CD14-positive monocyte (primary cell): Measurements from ENCODE around the gene HSPG2. TPM values are rescaled to one million over a fixed set of nuclear protein-coding genes. Genes with fewer than 3 reads are reported as not detected.

Experiments
- DNase-seq, 3 donors: peaks; one replicate each; pipeline ENCODE4 v3.0.0-alpha.2; 2011 to 2022
- H2AFZ ChIP-seq: 2 replicates; pipeline ENCODE4 v1.6.0; 2012; ENCODE audit warnings: mild to moderate bottlenecking, low read depth, low read length, inconsistent platforms; ENCODE audit not compliant: insufficient read depth, poor library complexity, severe bottlenecking
- H3K27ac ChIP-seq, 2 donors: 1 replicate in 1 of 2; 2 replicates in 1 of 2; pipeline ENCODE4 v1.5.1; 2012 to 2013; ENCODE audit warnings: low read length in 2 of 2, control low read depth in 1 of 2, inconsistent platforms in 1 of 2, low read depth in 1 of 2, mild to moderate bottlenecking in 1 of 2
- H3K27me3 ChIP-seq, 2 donors: one replicate each; pipeline versions ENCODE4 v1.6.0 to v1.6.1; 2011 to 2013; ENCODE audit warnings: low read length in 2 of 2; ENCODE audit not compliant: control insufficient read depth in 2 of 2, insufficient read depth in 2 of 2
- H3K36me3 ChIP-seq, 2 donors: replicated peaks in 1 of 2; 1 replicate in 1 of 2; 2 replicates in 1 of 2; pipeline versions ENCODE4 v1.5.1 to v1.6.1; 2012 to 2013; ENCODE audit warnings: low read length in 2 of 2, control low read depth in 1 of 2, inconsistent platforms in 1 of 2, mild to moderate bottlenecking in 1 of 2; ENCODE audit not compliant: insufficient read depth in 2 of 2, control insufficient read depth in 1 of 2
- H3K4me1 ChIP-seq, 2 donors: 1 replicate in 1 of 2; 2 replicates in 1 of 2; pipeline versions ENCODE4 v1.5.1 to v1.6.1; 2012 to 2013; ENCODE audit warnings: low read length in 2 of 2, control low read depth in 1 of 2, inconsistent platforms in 1 of 2, mild to moderate bottlenecking in 1 of 2, moderate library complexity in 1 of 2; ENCODE audit not compliant: insufficient read depth in 2 of 2, control insufficient read depth in 1 of 2
- H3K4me2 ChIP-seq: replicated peaks from 2 replicates; pipeline ENCODE3; 2012; ENCODE audit warnings: low read length, moderate library complexity, mild to moderate bottlenecking; ENCODE audit not compliant: poor library complexity, severe bottlenecking; ENCODE audit errors: extremely low read depth
- H3K4me3 ChIP-seq, 3 experiments: fragments of 200-600 bp in 1 of 3; sonication (generic) in 1 of 3; replicated peaks in 1 of 3; 1 replicate in 2 of 3; 2 replicates in 1 of 3; pipeline ENCODE4 v1.5.1; 2011 to 2013; ENCODE audit warnings: low read length in 3 of 3, mild to moderate bottlenecking in 3 of 3, control low read depth in 2 of 3, low read depth in 2 of 3, inconsistent platforms in 1 of 3, moderate library complexity in 1 of 3
- H3K79me2 ChIP-seq: 2 replicates; pipeline ENCODE4 v1.6.0; 2012; ENCODE audit warnings: mild to moderate bottlenecking, control low read depth, inconsistent platforms, low read length, moderate library complexity; ENCODE audit not compliant: insufficient read depth
- H3K9ac ChIP-seq: 2 replicates; pipeline ENCODE4 v1.6.0; 2017; ENCODE audit warnings: low read length, mild to moderate bottlenecking; ENCODE audit not compliant: insufficient read depth, poor library complexity, severe bottlenecking
- H3K9me3 ChIP-seq, 2 donors: replicated peaks in 1 of 2; 1 replicate in 1 of 2; 2 replicates in 1 of 2; pipeline versions ENCODE4 v1.5.1 to v1.6.1; 2012 to 2013; ENCODE audit warnings: low read length in 2 of 2, control low read depth in 1 of 2; ENCODE audit not compliant: control insufficient read depth in 1 of 2, insufficient read depth in 1 of 2
- H4K20me1 ChIP-seq: 2 replicates; pipeline ENCODE4 v1.6.0; 2012; ENCODE audit warnings: mild to moderate bottlenecking, low read length, control low read depth, moderate library complexity; ENCODE audit not compliant: insufficient read depth
- H3K27ac Mint-ChIP-seq, 7 donors: one replicate each; pipeline ENCODE4 v1.8.0; 2020; ENCODE audit warnings: mild to moderate bottlenecking in 7 of 7, mixed read lengths in 7 of 7, moderate library complexity in 6 of 7, inconsistent platforms in 2 of 7
- H3K27me3 Mint-ChIP-seq, 3 donors: one replicate each; pipeline ENCODE4 v1.8.0; 2021 to 2022; ENCODE audit warnings: low read depth in 3 of 3, mild to moderate bottlenecking in 3 of 3, mixed read lengths in 3 of 3, moderate library complexity in 3 of 3, inconsistent platforms in 1 of 3
- H3K36me3 Mint-ChIP-seq, 2 donors: one replicate each; pipeline ENCODE4 v1.8.0; 2020; ENCODE audit warnings: mixed read lengths in 2 of 2, inconsistent platforms in 1 of 2, mild to moderate bottlenecking in 1 of 2
- H3K4me1 Mint-ChIP-seq: one replicate; pipeline ENCODE4 v1.8.0; 2020; ENCODE audit warnings: mild to moderate bottlenecking, mixed read lengths
- H3K4me3 Mint-ChIP-seq, 2 donors: one replicate each; pipeline ENCODE4 v1.8.0; 2020; ENCODE audit warnings: mild to moderate bottlenecking in 2 of 2, mixed read lengths in 2 of 2, moderate library complexity in 1 of 2
- H3K9me3 Mint-ChIP-seq, 7 donors: one replicate each; pipeline ENCODE4 v1.8.0; 2020 to 2022; ENCODE audit warnings: mixed read lengths in 7 of 7, mild to moderate bottlenecking in 6 of 7, moderate library complexity in 6 of 7, inconsistent platforms in 2 of 7
- WGBS: methylation state at CpG from one replicate; pipeline ENCODE4 v1.1.5; 2013; ENCODE audit warnings: missing lambda C conversion rate; ENCODE audit not compliant: insufficient coverage; 5-methylcytosine and 5-hydroxymethylcytosine counted together
- intact Hi-C, 2 donors: fragments of 100-400 bp; cut with micrococcal nuclease; formaldehyde crosslinking; loops; one replicate each; pipeline versions ENCODE4 v1.15.0 to v1.15.1; 2023
- polyA plus RNA-seq, 3 donors: library from polyadenylated mRNA; depleted of rRNA in 1 of 3; unstranded in 2 of 3; stranded (reverse) in 1 of 3; fragments of 300-500 nt in 2 of 3; fragments of >200 nt in 1 of 3; fragmentation: Illumina TruSeq in 2 of 3; gene quantifications; 1 replicate in 2 of 3; 2 replicates in 1 of 3; pipeline ENCODE4 v1.2.3, GENCODE V29; 2012 to 2021
- TF ChIP-seq, protein P1 (sequence below): fragments of 200-600 bp; IDR thresholded peaks from one replicate; pipeline ENCODE4 v1.8.0; 2022; ENCODE audit warnings: antibody characterized with exemption, mild to moderate bottlenecking

Gene HSPG2
- polyA plus RNA-seq, 3 donors = 0.44 TPM; not detected in 2

DNA sequence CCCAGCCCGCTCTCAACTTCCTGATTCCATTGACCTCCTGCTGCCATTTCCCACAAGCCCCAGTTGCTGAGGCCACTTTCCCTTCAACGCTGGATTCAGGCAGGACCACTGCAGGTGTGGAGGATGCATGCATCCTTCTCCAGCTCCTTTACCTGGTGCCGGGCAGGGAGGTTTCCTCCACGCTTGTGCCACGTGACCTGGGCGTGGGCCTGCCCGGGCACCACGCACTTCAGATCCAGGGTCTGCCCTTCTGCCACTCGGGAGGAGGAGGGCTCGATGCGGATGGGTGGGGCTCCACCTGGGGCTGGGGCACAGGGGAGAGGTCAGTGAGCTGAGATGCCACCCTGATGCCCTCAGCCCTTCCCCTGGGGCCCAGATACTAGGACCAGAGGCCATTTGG is 93.1 kb downstream of the HSPG2 start:
- no peaks in the 10 kb centered on the region for H3K36me3 Mint-ChIP-seq
- TF ChIP-seq, protein P1, sequence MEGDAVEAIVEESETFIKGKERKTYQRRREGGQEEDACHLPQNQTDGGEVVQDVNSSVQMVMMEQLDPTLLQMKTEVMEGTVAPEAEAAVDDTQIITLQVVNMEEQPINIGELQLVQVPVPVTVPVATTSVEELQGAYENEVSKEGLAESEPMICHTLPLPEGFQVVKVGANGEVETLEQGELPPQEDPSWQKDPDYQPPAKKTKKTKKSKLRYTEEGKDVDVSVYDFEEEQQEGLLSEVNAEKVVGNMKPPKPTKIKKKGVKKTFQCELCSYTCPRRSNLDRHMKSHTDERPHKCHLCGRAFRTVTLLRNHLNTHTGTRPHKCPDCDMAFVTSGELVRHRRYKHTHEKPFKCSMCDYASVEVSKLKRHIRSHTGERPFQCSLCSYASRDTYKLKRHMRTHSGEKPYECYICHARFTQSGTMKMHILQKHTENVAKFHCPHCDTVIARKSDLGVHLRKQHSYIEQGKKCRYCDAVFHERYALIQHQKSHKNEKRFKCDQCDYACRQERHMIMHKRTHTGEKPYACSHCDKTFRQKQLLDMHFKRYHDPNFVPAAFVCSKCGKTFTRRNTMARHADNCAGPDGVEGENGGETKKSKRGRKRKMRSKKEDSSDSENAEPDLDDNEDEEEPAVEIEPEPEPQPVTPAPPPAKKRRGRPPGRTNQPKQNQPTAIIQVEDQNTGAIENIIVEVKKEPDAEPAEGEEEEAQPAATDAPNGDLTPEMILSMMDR = no peak

DNA sequence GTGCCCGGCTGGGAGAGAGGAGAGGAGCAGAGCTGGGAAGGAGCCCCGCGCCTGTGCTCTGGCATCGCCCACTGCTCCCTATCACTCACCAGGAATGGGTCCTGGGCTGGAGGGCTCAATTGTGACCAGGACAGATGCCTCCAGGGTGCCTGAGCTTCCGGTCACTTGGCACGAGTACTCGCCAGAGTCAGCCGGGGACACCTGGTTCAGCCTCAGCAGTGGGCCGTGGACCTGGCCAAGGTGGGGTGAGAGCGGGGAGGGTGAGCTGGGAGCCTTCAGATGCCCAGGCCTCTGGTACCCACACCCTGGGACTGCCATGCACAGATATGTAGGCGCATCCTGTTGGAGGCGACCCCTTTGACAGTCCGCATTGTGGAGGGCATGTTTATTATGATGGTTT is 93.9 kb downstream of the HSPG2 start:
- Histone ChIP-seq H3K27me3 (no peaks in the 10 kb centered on the region), H3K4me3 (no peak overlapping the region), H3K9me3 (no peaks in the 10 kb centered on the region), H3K4me2 (no peak overlapping the region), H3K9ac (no peak overlapping the region), H3K27ac (no peak overlapping the region), H4K20me1 (no peaks in the 10 kb centered on the region), H3K79me2 (no peaks in the 10 kb centered on the region), H3K4me1 (no peaks in the 10 kb centered on the region), H2AFZ (no peak overlapping the region), H3K36me3 (no peaks in the 10 kb centered on the region)
- intact Hi-C loops = no loop called here
- H3K9me3 Mint-ChIP-seq = no peaks in the 10 kb centered on the region
- H3K27ac Mint-ChIP-seq = no peak overlapping the region
- no peaks in the 10 kb centered on the region for H3K4me1 Mint-ChIP-seq
- H3K4me3 Mint-ChIP-seq = no peak overlapping the region
- 97% methylated on average over 10 of the region's 13 CpGs for WGBS
- H3K36me3 Mint-ChIP-seq = no peaks in the 10 kb centered on the region
- H3K27me3 Mint-ChIP-seq = peaks cover 0 to 2% (median 2%) of the 10 kb centered on the region in 3 donors
- DNase-seq = no peak
- TF ChIP-seq, protein P1 = no peak

More for the DNA sequence above, 93.1 kb downstream of the HSPG2 start:
- Histone ChIP-seq H2AFZ (no peak overlapping the region), H3K4me2 (no peak overlapping the region), H3K36me3 (no peaks in the 10 kb centered on the region), H3K4me1 (no peaks in the 10 kb centered on the region), H3K79me2 (no peaks in the 10 kb centered on the region), H3K4me3 (no peak overlapping the region), H3K9me3 (no peaks in the 10 kb centered on the region), H3K9ac (no peak overlapping the region), H4K20me1 (no peaks in the 10 kb centered on the region), H3K27ac (no peak overlapping the region), H3K27me3 (no peaks in the 10 kb centered on the region)
- WGBS = 95% methylated on average over 11 of the region's 11 CpGs
- H3K9me3 Mint-ChIP-seq = no peaks in the 10 kb centered on the region
- no peaks in the 10 kb centered on the region for H3K4me1 Mint-ChIP-seq
- intact Hi-C loops = no loop called here
- no peak for DNase-seq
- H3K27ac Mint-ChIP-seq = no peak overlapping the region
- peaks cover 0 to 4% (median 2%) of the 10 kb centered on the region in 3 donors for H3K27me3 Mint-ChIP-seq
- no peak overlapping the region for H3K4me3 Mint-ChIP-seq
